Duodenal mucosa (tissue), 2 donors: Measurements from ENCODE around the gene RHOD.

ENCODE experiments used
- H3K27ac ChIP-seq: one replicate; pipeline ENCODE4 v1.7.0; 2013; ENCODE audit warnings: low read depth, low read length
- H3K27me3 ChIP-seq, 2 donors: one replicate each; pipeline ENCODE4 v1.7.0; 2013; ENCODE audit warnings: low read length in 2 of 2, control low read depth in 1 of 2; ENCODE audit not compliant: insufficient read depth in 2 of 2, control insufficient read depth in 1 of 2
- H3K36me3 ChIP-seq, 2 donors: one replicate each; pipeline ENCODE4 v1.7.0; 2013; ENCODE audit warnings: low read length in 2 of 2, control low read depth in 1 of 2; ENCODE audit not compliant: insufficient read depth in 2 of 2, control insufficient read depth in 1 of 2
- H3K4me1 ChIP-seq, 2 donors: one replicate each; pipeline ENCODE4 v1.7.0; 2013; ENCODE audit warnings: low read length in 2 of 2, control low read depth in 1 of 2; ENCODE audit not compliant: insufficient read depth in 2 of 2, control insufficient read depth in 1 of 2
- H3K4me3 ChIP-seq, 2 donors: one replicate each; pipeline ENCODE4 v1.7.0; 2013; ENCODE audit warnings: low read length in 2 of 2, low read depth in 1 of 2
- H3K9ac ChIP-seq, 2 donors: one replicate each; pipeline ENCODE4 v1.7.0; 2013; ENCODE audit warnings: low read length in 2 of 2, low read depth in 1 of 2
- H3K9me3 ChIP-seq, 2 donors: one replicate each; pipeline ENCODE4 v1.7.0; 2013; ENCODE audit warnings: low read length in 2 of 2, control low read depth in 1 of 2; ENCODE audit not compliant: control insufficient read depth in 1 of 2

RHOD gene

GRCh38 chr11:67120881-67121710, 64.4 kb downstream of the RHOD start:
- peaks cover 9 to 13% of the 10 kb centered on the region in 2 donors for H3K4me1 ChIP-seq

More at GRCh38 chr11:67120881-67121710, 64.4 kb downstream of the RHOD start:
- Histone ChIP-seq H3K9ac (peak overlapping the region; percentile 84 to 97), H3K4me3 (peak overlapping the region; percentile 83 to 98), H3K27ac (no peak overlapping the region), H3K9me3 (no peaks in the 10 kb centered on the region), H3K27me3 (no peaks in the 10 kb centered on the region), H3K36me3 (no peaks in the 10 kb centered on the region)
